ENCODE data around the gene DUOXA2.
"Not testable (repeated sequence)": the region's sequence is repeated elsewhere in the genome, so short reads cannot be mapped to it uniquely, and the experiment has no call there.

DUOXA2 gene

GRCh38 chr15:45114076-45114750, at the start of gene DUOXA2, which contains the start of gene DUOX2:
Gene DUOXA2, plus strand, starts transcription at chr15:45114326. Its CDS starts 280 bp downstream, at chr15:45114606.
Gene DUOX2, minus strand, starts transcription at chr15:45114172. Its CDS starts 761 bp downstream, at chr15:45113411.
- peak within 1 kb of the TSS; percentile 54 for H3K4me3 ChIP-seq (ENCODE audit: low read depth, low read length, poor library complexity, severe bottlenecking)
- H3K4me2 ChIP-seq (ENCODE audit: low read length) = peak within 1 kb of the TSS; percentile 56
- H2AFZ ChIP-seq (ENCODE audit: low read length) = no peak within 1 kb of the TSS
- H3K27ac ChIP-seq (ENCODE audit: low read depth, low read length, poor library complexity, severe bottlenecking) = no peak within 1 kb of the TSS
- no peaks in the 10 kb centered on the region for H3F3A ChIP-seq (ENCODE audit: insufficient read depth, low read length)
- H3K9me3 ChIP-seq (ENCODE audit: low read length) = no peaks in the 10 kb centered on the region
- 0 out of 2 replicates have a peak, but pooled peaks cover 3% of the 10 kb centered on the region for H3K27me3 ChIP-seq (ENCODE audit: insufficient read depth, low read length)
- no peaks in the 10 kb centered on the region for H3K79me2 ChIP-seq (ENCODE audit: insufficient read depth, low read length)
- TF ChIP-seq EZH2 (IDR thresholded peaks at IDR 0.05; ENCODE audit: borderline replicate concordance, low read length) = no peak
- no peak for TF ChIP-seq CTCF (IDR thresholded peaks at IDR 0.05; ENCODE audit: low read length)
- H3K9me2 ChIP-seq (ENCODE audit: low read depth, low read length) = no peaks in the 10 kb centered on the region
- H3K36me3 ChIP-seq (ENCODE audit: insufficient read depth, low read length) = no peaks in the 10 kb centered on the region
- peaks cover 14% of the 10 kb centered on the region for H3K4me1 ChIP-seq (ENCODE audit: insufficient read depth, low read length, severe bottlenecking)
- H3K9ac ChIP-seq (ENCODE audit: low read length) = peak within 1 kb of the TSS; percentile 26; the same call in 1 of the 2 replicates
- no peaks in the 10 kb centered on the region for H4K20me1 ChIP-seq (ENCODE audit: insufficient read depth, low read length)

- Histone ChIP-seq H3K4me1 (ENCODE audit: insufficient read depth, low read length, severe bottlenecking) (no peaks in the 10 kb centered on the region), H3K4me3 (ENCODE audit: low read depth, low read length, poor library complexity, severe bottlenecking) (no peak overlapping the region), H3F3A (ENCODE audit: insufficient read depth, low read length) (no peaks in the 10 kb centered on the region), H3K9me3 (ENCODE audit: low read length) (no peaks in the 10 kb centered on the region), H3K36me3 (ENCODE audit: insufficient read depth, low read length) (peaks cover 14% of the 10 kb centered on the region; the same call in 1 of the 2 replicates), H3K9ac (ENCODE audit: low read length) (no peak overlapping the region), H2AFZ (ENCODE audit: low read length) (no peak overlapping the region), H4K20me1 (ENCODE audit: insufficient read depth, low read length) (no peaks in the 10 kb centered on the region), H3K27me3 (ENCODE audit: insufficient read depth, low read length) (no peaks in the 10 kb centered on the region), H3K79me2 (ENCODE audit: insufficient read depth, low read length) (no peaks in the 10 kb centered on the region), H3K27ac (ENCODE audit: low read depth, low read length, poor library complexity, severe bottlenecking) (no peak overlapping the region), H3K9me2 (ENCODE audit: low read depth, low read length) (no peaks in the 10 kb centered on the region), H3K4me2 (ENCODE audit: low read length) (no peak overlapping the region)
- TF ChIP-seq CTCF (IDR thresholded peaks at IDR 0.05; ENCODE audit: low read length) = no peak
- no peak for TF ChIP-seq EZH2 (IDR thresholded peaks at IDR 0.05; ENCODE audit: borderline replicate concordance, low read length)
Measured at GRCh38 chr15:45064386-45064785, 49.7 kb upstream of the DUOXA2 start.

- H3K27me3 ChIP-seq (ENCODE audit: insufficient read depth, low read length); H3K9me3 ChIP-seq (ENCODE audit: low read length); H2AFZ ChIP-seq (ENCODE audit: low read length); H3K4me2 ChIP-seq (ENCODE audit: low read length); H3K4me3 ChIP-seq (ENCODE audit: low read depth, low read length, poor library complexity, severe bottlenecking); H4K20me1 ChIP-seq (ENCODE audit: insufficient read depth, low read length); H3K9me2 ChIP-seq (ENCODE audit: low read depth, low read length); H3K4me1 ChIP-seq (ENCODE audit: insufficient read depth, low read length, severe bottlenecking); H3K79me2 ChIP-seq (ENCODE audit: insufficient read depth, low read length); H3K27ac ChIP-seq (ENCODE audit: low read depth, low read length, poor library complexity, severe bottlenecking); H3K9ac ChIP-seq (ENCODE audit: low read length); H3F3A ChIP-seq (ENCODE audit: insufficient read depth, low read length): not testable (repeated sequence)
- H3K36me3 ChIP-seq (ENCODE audit: insufficient read depth, low read length) = peaks cover 17% of the 10 kb centered on the region; the same call in 1 of the 2 replicates
Measured at GRCh38 chr15:45069942-45070360, 44.2 kb upstream of the DUOXA2 start.

GRCh38 chr15:45073602-45074001, 40.5 kb upstream of the DUOXA2 start:
- not testable (repeated sequence) for H2AFZ ChIP-seq (ENCODE audit: low read length); H4K20me1 ChIP-seq (ENCODE audit: insufficient read depth, low read length); H3K27ac ChIP-seq (ENCODE audit: low read depth, low read length, poor library complexity, severe bottlenecking); H3K4me1 ChIP-seq (ENCODE audit: insufficient read depth, low read length, severe bottlenecking); H3K9me2 ChIP-seq (ENCODE audit: low read depth, low read length); H3K79me2 ChIP-seq (ENCODE audit: insufficient read depth, low read length); H3K9ac ChIP-seq (ENCODE audit: low read length); H3F3A ChIP-seq (ENCODE audit: insufficient read depth, low read length); H3K9me3 ChIP-seq (ENCODE audit: low read length); H3K4me2 ChIP-seq (ENCODE audit: low read length); H3K4me3 ChIP-seq (ENCODE audit: low read depth, low read length, poor library complexity, severe bottlenecking); H3K27me3 ChIP-seq (ENCODE audit: insufficient read depth, low read length)
- H3K36me3 ChIP-seq (ENCODE audit: insufficient read depth, low read length) = peaks cover 14% of the 10 kb centered on the region; the same call in 1 of the 2 replicates

GRCh38 chr15:45075440-45076320, 38.4 kb upstream of the DUOXA2 start:
- not testable (repeated sequence) for H3K4me1 ChIP-seq (ENCODE audit: insufficient read depth, low read length, severe bottlenecking); H3K27ac ChIP-seq (ENCODE audit: low read depth, low read length, poor library complexity, severe bottlenecking); H3K4me2 ChIP-seq (ENCODE audit: low read length); H3F3A ChIP-seq (ENCODE audit: insufficient read depth, low read length); H3K9ac ChIP-seq (ENCODE audit: low read length); H3K79me2 ChIP-seq (ENCODE audit: insufficient read depth, low read length); H3K4me3 ChIP-seq (ENCODE audit: low read depth, low read length, poor library complexity, severe bottlenecking); H2AFZ ChIP-seq (ENCODE audit: low read length); H4K20me1 ChIP-seq (ENCODE audit: insufficient read depth, low read length); H3K9me2 ChIP-seq (ENCODE audit: low read depth, low read length); H3K27me3 ChIP-seq (ENCODE audit: insufficient read depth, low read length); H3K9me3 ChIP-seq (ENCODE audit: low read length); H3K36me3 ChIP-seq (ENCODE audit: insufficient read depth, low read length)

All from OCI-LY1 (cell line).